Purkinje cell (primary cell): ENCODE data around the gene IGFBP2. TPM values are rescaled to one million over a fixed set of nuclear protein-coding genes. Genes with fewer than 3 reads are reported as not detected.

ENCODE experiments used
- polyA plus RNA-seq: library from polyadenylated mRNA; unstranded; fragments of >200 nt; fragmentation: Nextera tagmentation; gene quantifications from 2 replicates; pipeline ENCODE4 v1.2.1, GENCODE V29; 2014

The IGFBP2 gene, protein sequence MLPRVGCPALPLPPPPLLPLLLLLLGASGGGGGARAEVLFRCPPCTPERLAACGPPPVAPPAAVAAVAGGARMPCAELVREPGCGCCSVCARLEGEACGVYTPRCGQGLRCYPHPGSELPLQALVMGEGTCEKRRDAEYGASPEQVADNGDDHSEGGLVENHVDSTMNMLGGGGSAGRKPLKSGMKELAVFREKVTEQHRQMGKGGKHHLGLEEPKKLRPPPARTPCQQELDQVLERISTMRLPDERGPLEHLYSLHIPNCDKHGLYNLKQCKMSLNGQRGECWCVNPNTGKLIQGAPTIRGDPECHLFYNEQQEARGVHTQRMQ
- polyA plus RNA-seq, result 2.2 TPM in 1 of 2 replicates, not detected in the other

GRCh38 chr2:216632952-216633615, at the start of gene IGFBP2:
TSS of gene IGFBP2 (plus strand) at chr2:216633420. CDS start at chr2:216633524, 104 bp downstream.

DNA sequence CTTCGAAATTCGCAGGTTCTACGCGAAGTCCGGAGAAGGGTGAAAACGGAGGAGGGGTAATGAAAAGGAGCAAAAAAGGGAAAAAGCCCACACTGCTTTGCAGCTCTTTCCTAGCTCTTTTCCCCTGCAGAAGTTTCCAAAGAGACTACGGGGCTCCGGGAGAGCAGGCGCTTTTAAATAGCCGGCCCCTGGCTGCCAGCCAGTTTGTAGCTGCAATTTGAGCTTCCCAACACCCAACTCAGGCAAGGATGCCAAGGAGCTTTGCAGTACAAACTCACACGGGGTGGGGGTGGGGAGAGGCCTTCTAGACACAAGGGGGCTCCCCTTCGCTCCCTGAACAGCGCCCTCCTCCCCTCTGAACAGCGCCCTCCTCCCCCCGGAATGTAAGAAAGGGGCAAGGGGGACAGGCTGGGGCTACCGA, 62.2 kb downstream of the IGFBP2 start, which contains the start of gene IGFBP5:
TSS of gene IGFBP5 (minus strand) at position 149 of the 421 bp plus-strand sequence. CDS start 774 bp downstream, outside the sequence.

Other genes starting within 250 kb of the IGFBP2 start
- 3.3 and 6.3 TPM in 2 replicates for gene SMARCAL1, start 220.9 kb upstream of the IGFBP2 start, polyA plus RNA-seq
- gene RPL37A, start 134.6 kb upstream of the IGFBP2 start, polyA plus RNA-seq, result 1,182 and 1,251 TPM in 2 replicates
- 2.0 and 5.2 TPM in 2 replicates for gene IGFBP5, start 62.1 kb downstream of the IGFBP2 start, polyA plus RNA-seq
- not detected in 2 replicates for gene TNP1, start 226.6 kb downstream of the IGFBP2 start, polyA plus RNA-seq